GM12872 (cell line): ENCODE measurements around the gene ACADSB.

Experiments
- TF ChIP-seq, protein P1 (sequence below): IDR thresholded peaks from 3 replicates; pipeline ENCODE4 v1.5.1; 2011; ENCODE audit warnings: low read depth, mild to moderate bottlenecking, low read length, moderate library complexity; ENCODE audit not compliant: insufficient read depth

ACADSB gene

GRCh38 chr10:123073187-123073586 lies 64.4 kb downstream of the ACADSB start:
- TF ChIP-seq, protein P1, sequence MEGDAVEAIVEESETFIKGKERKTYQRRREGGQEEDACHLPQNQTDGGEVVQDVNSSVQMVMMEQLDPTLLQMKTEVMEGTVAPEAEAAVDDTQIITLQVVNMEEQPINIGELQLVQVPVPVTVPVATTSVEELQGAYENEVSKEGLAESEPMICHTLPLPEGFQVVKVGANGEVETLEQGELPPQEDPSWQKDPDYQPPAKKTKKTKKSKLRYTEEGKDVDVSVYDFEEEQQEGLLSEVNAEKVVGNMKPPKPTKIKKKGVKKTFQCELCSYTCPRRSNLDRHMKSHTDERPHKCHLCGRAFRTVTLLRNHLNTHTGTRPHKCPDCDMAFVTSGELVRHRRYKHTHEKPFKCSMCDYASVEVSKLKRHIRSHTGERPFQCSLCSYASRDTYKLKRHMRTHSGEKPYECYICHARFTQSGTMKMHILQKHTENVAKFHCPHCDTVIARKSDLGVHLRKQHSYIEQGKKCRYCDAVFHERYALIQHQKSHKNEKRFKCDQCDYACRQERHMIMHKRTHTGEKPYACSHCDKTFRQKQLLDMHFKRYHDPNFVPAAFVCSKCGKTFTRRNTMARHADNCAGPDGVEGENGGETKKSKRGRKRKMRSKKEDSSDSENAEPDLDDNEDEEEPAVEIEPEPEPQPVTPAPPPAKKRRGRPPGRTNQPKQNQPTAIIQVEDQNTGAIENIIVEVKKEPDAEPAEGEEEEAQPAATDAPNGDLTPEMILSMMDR, result no peak

- TF ChIP-seq, protein P1, result no peak
Observed at GRCh38 chr10:123074215-123074614, 65.4 kb downstream of the ACADSB start.

- TF ChIP-seq, protein P1, result no peak
Observed at GRCh38 chr10:123081896-123082295, 73.1 kb downstream of the ACADSB start.

GRCh38 chr10:123083811-123084210 lies 75.0 kb downstream of the ACADSB start:
- TF ChIP-seq, protein P1, result no peak

DNA sequence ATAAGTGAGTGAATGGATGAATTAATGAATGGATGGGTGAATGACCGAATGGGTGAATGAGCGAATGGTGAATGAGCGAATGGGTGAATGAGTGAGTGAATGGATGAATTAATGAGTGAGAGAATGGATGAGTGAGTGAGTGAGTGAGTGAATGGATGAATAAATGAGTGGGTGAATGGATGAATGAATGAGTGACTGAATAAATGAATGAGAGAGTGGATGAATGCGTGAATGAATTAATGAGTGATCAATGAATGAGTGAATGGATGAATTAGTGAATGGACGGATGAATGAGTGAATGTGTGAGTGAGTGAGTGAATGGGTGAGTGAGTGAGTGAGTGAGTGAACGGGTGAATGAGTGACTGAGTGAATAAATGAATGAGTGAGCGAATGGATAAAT lies 77.5 kb downstream of the ACADSB start:
- TF ChIP-seq, protein P1, result no peak

DNA sequence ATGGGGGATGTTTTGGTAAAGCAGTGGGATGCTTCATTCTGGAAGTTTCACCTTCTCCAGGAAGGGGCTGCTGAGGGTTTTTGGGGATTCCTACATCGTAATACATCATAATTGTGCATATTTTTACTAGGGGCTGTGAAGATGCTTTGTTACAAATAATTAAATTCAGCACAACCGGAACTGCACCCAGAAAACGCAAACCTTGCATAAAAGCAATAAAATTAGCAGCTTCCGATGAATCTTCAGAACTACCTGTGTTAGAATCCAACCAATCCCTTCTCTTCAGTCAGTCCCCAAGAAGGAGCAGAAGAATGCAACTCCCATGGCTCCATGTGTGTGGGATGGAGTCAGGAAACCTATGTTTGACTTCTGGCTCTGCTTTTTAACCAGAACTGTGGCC lies 78.5 kb downstream of the ACADSB start:
- TF ChIP-seq, protein P1, result no peak

DNA sequence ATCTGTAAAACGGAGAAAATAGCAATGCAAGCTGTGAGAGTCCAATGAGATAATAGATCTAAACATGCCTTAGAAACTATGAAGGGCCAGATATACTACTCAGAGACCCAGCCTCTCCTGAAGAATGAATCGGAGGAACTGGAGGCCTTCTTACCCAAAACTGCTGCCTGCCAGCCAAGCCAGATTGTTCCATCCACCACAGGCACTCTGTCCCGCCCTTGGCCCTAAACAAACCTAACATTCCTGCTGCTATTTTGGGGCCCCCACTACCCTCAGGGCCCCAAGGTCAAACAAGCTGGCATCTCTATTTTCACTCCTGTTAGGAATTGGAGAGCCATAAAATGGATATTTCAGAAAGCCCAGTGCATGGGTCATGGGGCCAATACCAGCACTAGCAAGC lies 79.0 kb downstream of the ACADSB start:
- TF ChIP-seq, protein P1, result no peak

DNA sequence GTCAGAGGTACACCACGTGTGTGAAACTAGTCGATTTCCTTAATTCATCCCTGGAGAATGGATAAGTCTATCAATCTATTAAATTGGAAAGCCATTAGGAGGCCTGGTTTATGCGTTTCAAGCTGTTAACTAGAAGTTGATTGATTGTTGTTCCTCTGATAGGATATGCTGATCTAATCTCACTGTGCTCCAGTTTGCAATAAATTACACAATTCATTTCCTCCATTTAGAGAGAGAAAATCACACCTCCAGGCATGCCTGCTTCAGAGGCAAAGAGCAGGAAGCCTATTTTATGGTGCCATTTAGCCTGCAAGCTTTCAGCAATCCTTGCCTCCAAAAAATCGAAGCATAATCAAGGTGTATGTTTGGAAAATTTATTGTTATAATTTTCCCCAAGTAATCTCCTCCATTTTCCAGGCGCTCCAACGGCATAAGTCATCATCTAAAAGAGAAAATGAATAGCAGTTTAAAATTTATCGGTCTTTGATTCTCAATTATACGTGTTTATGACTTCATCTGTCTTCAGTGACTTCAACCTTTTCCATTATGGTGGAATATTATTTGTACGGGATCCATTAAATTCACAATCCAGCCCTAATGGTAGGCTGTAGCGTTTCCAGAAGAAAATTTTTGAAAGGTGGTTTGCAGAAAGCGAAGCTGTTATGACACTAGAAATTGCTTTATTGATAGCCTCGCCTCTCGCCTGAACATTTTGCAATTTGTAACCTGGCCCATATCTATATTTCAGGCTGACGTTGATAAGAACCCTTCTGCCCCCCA lies 84.0 kb downstream of the ACADSB start:
- TF ChIP-seq, protein P1, result no peak
